ENCODE measurements around the gene PLPPR3.
"Not testable (repeated sequence)": the region's sequence is repeated elsewhere in the genome, so short reads cannot be mapped to it uniquely, and the experiment has no call there.

The PLPPR3 gene

GRCh38 chr19:853014-853585 lies 31.3 kb upstream of the PLPPR3 start:
- no peak for DNase-seq (ENCODE audit: low spot score)

- DNase-seq (ENCODE audit: low spot score) = no peak
Measured at GRCh38 chr19:852136-853013, 30.6 kb upstream of the PLPPR3 start, which contains the start of gene ELANE. ELANE (plus strand) TSS chr19:852303; CDS start chr19:852329, 26 bp downstream.

GRCh38 chr19:850979-851335 lies 29.2 kb upstream of the PLPPR3 start:
- DNase-seq (ENCODE audit: low spot score) = no peak

GRCh38 chr19:850221-850978 lies 28.6 kb upstream of the PLPPR3 start:
- DNase-seq (ENCODE audit: low spot score) = no peak

GRCh38 chr19:849195-849594 lies 27.4 kb upstream of the PLPPR3 start:
- not testable (repeated sequence) for DNase-seq (ENCODE audit: low spot score)

- DNase-seq (ENCODE audit: low spot score) = no peak
Measured at GRCh38 chr19:848386-848921, 26.7 kb upstream of the PLPPR3 start.

GRCh38 chr19:845707-846521 lies 24.2 kb upstream of the PLPPR3 start:
- DNase-seq (ENCODE audit: low spot score) = no peak

- no peak for DNase-seq (ENCODE audit: low spot score)
Measured at GRCh38 chr19:844546-844971, 22.8 kb upstream of the PLPPR3 start.

- no peak for DNase-seq (ENCODE audit: low spot score)
Measured at GRCh38 chr19:843836-844545, 22.2 kb upstream of the PLPPR3 start.

- no peak for DNase-seq (ENCODE audit: low spot score)
Measured at GRCh38 chr19:843180-843835, 21.6 kb upstream of the PLPPR3 start.

GRCh38 chr19:842802-843179 lies 21.0 kb upstream of the PLPPR3 start:
- DNase-seq (ENCODE audit: low spot score) = not testable (repeated sequence)

GRCh38 chr19:840519-841206 lies 18.9 kb upstream of the PLPPR3 start, which contains the start of gene PRTN3:
PRTN3 (plus strand) TSS chr19:840999; CDS start chr19:841009, 10 bp downstream.
- no peak for DNase-seq (ENCODE audit: low spot score)

- DNase-seq (ENCODE audit: low spot score) = no peak
Measured at GRCh38 chr19:835210-835810, 13.6 kb upstream of the PLPPR3 start.

GRCh38 chr19:834216-834615 lies 12.5 kb upstream of the PLPPR3 start:
- DNase-seq (ENCODE audit: low spot score) = no peak

GRCh38 chr19:831407-832369 lies 9.9 kb upstream of the PLPPR3 start:
- no peak for DNase-seq (ENCODE audit: low spot score)

- no peak for DNase-seq (ENCODE audit: low spot score)
Measured at GRCh38 chr19:829129-829758, 7.5 kb upstream of the PLPPR3 start.

- no peak for DNase-seq (ENCODE audit: low spot score)
Measured at GRCh38 chr19:827710-828321, 6.1 kb upstream of the PLPPR3 start, which contains the start of gene AZU1. AZU1 (plus strand) TSS chr19:827837; CDS start chr19:827847, 10 bp downstream.

Data from CD4-positive, alpha-beta T cell treated with Interleukin-2 at 100 ng/mL for 4 hours (primary cell).